Right lobe of liver (tissue), 6 donors: Measurements from ENCODE around the gene MFSD12. TPM values are rescaled to one million over a fixed set of nuclear protein-coding genes. Genes with fewer than 3 reads are reported as not detected.
A peak's percentile ranks its signal among the peaks of the same experiment; 100 is the strongest.

Source experiments
- ATAC-seq, 4 donors: fragments of 200-7000 bp; cut with Tn5 transposase; one replicate each; pipeline ENCODE4 v1.9.1; 2020; ENCODE audit warnings: mild to moderate bottlenecking in 4 of 4, moderate library complexity in 4 of 4
- DNase-seq, 3 donors: peaks; one replicate each; pipeline ENCODE4 v3.0.0-alpha.2; 2020
- H3K27ac ChIP-seq, 3 donors: fragments of 200-600 bp; one replicate each; pipeline ENCODE4 v1.8.0; 2022
- H3K27me3 ChIP-seq, 2 donors: fragments of 200-600 bp; one replicate each; pipeline ENCODE4 v1.8.0; 2022
- H3K36me3 ChIP-seq, 4 donors: fragments of 200-600 bp; sonication (generic) in 1 of 4; one replicate each; pipeline versions ENCODE4 v1.5.1 to v1.8.0; 2017 to 2022; ENCODE audit warnings: control low read depth in 1 of 4
- H3K4me1 ChIP-seq, 4 donors: fragments of 200-600 bp; sonication (generic) in 1 of 4; one replicate each; pipeline versions ENCODE4 v1.5.1 to v1.8.0; 2017 to 2022; ENCODE audit warnings: control low read depth in 1 of 4
- H3K4me3 ChIP-seq, 3 donors: fragments of 200-600 bp; one replicate each; pipeline ENCODE4 v1.8.0; 2022
- H3K9me3 ChIP-seq, 4 donors: fragments of 200-600 bp; sonication (generic) in 1 of 4; one replicate each; pipeline versions ENCODE4 v1.5.1 to v1.8.0; 2017 to 2022; ENCODE audit warnings: control low read depth in 1 of 4
- POLR2A ChIP-seq: fragments of 450-650 bp; IDR thresholded peaks from one replicate; pipeline ENCODE4 v1.6.1; 2017; ENCODE audit warnings: antibody characterized with exemption, mild to moderate bottlenecking
- WGBS: methylation state at CpG from one replicate; pipeline ENCODE4 v1.1.6; 2018; ENCODE audit warnings: low coverage, low lambda C conversion rate; ENCODE audit not compliant: insufficient coverage; ENCODE audit errors: missing lambda C conversion rate; 5-methylcytosine and 5-hydroxymethylcytosine counted together
- intact Hi-C, 2 donors: fragments of 100-400 bp; cut with DNase I; formaldehyde crosslinking; loops; one replicate each; pipeline versions ENCODE4 v1.11.2 to v1.14.1; 2022
- total RNA-seq, 6 experiments: library from RNA; depleted of rRNA in 2 of 6; stranded (reverse); fragments of >200 nt in 2 of 6; fragmentation: NEBNext Ultra II Directional in 3 of 6; extraction: Animal tissue kit (Norgen Biotek cat#: 25700) in 3 of 6; gene quantifications; one replicate each; pipeline versions ENCODE4 v1.1.0 to v1.2.4, GENCODE V29; 2016 to 2023
- TF ChIP-seq, protein P1 (sequence below), 4 donors: fragments of 200-600 bp in 3 of 4; fragments of 450-650 bp in 1 of 4; IDR thresholded peaks; one replicate each; pipeline versions ENCODE4 v1.5.1 to v1.8.0; 2016 to 2022; ENCODE audit warnings: antibody characterized with exemption in 4 of 4, mild to moderate bottlenecking in 2 of 4
- donor health status: DM: no; HTN: yes; CAD: no.
- donor health status: DM: no; HTN: no; CAD: no.
- donor health status: DM: no; HTN: no; CAD: no.
- donor health status: DM: no; HTN: yes; CAD: no.
- donor health status: DM: no; HTN: yes; CAD: no.

Gene MFSD12
- total RNA-seq, 6 experiments from 2014 or later, result 23.8 to 114 (median 31.5) TPM

DNA sequence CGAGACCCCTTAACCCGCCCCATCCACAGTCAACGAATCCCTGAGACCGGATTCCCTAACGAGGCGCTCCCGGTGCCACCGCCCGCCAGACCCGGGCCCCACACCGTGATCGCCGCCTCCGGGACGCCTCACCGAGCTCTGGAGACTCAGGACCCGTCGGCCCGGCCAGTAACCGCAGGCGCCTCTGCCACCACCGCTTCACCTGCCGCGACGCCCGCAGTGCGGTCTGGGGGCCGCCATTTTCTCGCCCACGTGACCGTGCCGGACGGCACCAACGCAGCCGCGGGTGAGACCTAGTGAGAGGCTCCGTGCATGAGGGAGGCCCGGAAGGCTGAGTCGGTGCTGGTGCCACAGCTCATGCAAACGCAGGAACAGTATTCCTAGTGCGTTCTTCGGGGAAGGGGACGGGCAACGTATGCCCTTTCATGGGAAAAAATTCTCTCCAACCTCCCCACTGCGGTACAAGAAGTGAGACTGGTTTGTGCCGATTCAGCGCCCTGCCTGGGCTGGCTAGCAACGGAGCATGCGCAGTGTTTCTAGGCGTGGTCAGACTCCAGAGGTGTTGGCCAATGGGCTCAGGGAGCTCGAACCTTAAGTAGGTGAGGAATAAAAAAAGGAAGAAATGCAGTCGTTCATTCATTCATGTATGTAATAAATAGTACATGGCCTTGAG is 56.8 kb downstream of the MFSD12 start, which contains the start of gene DOHH:
TSS of gene DOHH (minus strand) at position 246 of the 673 bp plus-strand sequence. CDS start 3,860 bp downstream, outside the sequence.
- Histone ChIP-seq H3K27ac (peak within 1 kb of the TSS; percentile 89 to 100 (median 99)), H3K9me3 (no peaks in the 10 kb centered on the region), H3K4me3 (peak within 1 kb of the TSS; percentile 92 to 99 (median 99)), H3K27me3 (no peaks in the 10 kb centered on the region), H3K4me1 (peaks cover 0 to 19% (median 7%) of the 10 kb centered on the region in 4 donors), H3K36me3 (peaks cover 0 to 9% (median under 1%) of the 10 kb centered on the region in 4 donors)
- under 1% methylated on average over 15 of the region's 52 CpGs for WGBS
- TF ChIP-seq, protein P1, sequence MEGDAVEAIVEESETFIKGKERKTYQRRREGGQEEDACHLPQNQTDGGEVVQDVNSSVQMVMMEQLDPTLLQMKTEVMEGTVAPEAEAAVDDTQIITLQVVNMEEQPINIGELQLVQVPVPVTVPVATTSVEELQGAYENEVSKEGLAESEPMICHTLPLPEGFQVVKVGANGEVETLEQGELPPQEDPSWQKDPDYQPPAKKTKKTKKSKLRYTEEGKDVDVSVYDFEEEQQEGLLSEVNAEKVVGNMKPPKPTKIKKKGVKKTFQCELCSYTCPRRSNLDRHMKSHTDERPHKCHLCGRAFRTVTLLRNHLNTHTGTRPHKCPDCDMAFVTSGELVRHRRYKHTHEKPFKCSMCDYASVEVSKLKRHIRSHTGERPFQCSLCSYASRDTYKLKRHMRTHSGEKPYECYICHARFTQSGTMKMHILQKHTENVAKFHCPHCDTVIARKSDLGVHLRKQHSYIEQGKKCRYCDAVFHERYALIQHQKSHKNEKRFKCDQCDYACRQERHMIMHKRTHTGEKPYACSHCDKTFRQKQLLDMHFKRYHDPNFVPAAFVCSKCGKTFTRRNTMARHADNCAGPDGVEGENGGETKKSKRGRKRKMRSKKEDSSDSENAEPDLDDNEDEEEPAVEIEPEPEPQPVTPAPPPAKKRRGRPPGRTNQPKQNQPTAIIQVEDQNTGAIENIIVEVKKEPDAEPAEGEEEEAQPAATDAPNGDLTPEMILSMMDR (IDR thresholded peaks at IDR 0.05), result no peak
- peak; percentile 70 for TF ChIP-seq POLR2A
- peak; percentile 95 to 97 (median 97) for DNase-seq
- ATAC-seq, result peak; percentile 90 to 95 (median 92)
- intact Hi-C loops, result no loop called here

DNA sequence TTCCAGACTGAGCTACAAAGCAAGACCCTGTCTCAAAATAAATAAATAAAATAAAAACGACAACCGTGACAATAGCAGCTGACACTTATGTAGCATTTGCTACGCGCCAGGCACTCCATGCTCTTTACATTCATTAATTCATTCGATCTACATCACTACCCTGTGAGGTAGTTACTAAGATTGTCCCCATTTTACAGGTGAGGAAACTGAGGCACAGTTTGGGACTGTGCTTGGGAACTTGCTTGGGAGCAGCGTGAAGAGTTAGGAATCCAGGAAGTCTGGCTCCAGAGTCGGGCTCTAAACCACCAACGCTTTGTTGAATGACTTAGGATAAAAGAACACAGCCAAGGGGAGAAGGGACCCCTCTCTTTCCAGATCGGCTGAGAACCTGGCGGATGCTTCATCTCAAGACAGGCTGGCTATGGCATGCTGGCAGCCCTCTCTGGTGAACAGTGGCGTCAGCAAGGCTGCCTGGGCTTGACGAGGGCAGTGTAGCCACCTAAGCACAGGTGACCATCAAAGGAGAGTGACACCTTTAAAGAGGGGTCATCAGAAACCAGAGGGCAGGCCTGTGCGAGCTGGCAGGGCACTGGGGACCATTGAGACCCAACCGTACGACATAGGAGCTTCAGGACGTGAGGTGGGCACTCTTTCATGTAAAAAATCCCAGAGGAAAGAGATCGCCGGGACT is 57.5 kb downstream of the MFSD12 start:
- TF ChIP-seq POLR2A, result no peak
- TF ChIP-seq, protein P1 (IDR thresholded peaks at IDR 0.05), result no peak
- H3K36me3 ChIP-seq, result peaks cover 0 to 14% (median 3%) of the 10 kb centered on the region in 4 donors
- H3K4me1 ChIP-seq, result peaks cover 0 to 13% (median 5%) of the 10 kb centered on the region in 4 donors
- ATAC-seq, result peak; percentile 6 to 14 (median 8)
- H3K9me3 ChIP-seq, result no peaks in the 10 kb centered on the region
- intact Hi-C loops, result no loop called here
- H3K4me3 ChIP-seq, result peak overlapping the region; percentile 92 to 99 (median 99)
- peak overlapping the region; percentile 89 to 100 (median 99) for H3K27ac ChIP-seq
- DNase-seq, result no peak
- 21% methylated on average over 16 of the region's 18 CpGs for WGBS
- H3K27me3 ChIP-seq, result no peaks in the 10 kb centered on the region

DNA sequence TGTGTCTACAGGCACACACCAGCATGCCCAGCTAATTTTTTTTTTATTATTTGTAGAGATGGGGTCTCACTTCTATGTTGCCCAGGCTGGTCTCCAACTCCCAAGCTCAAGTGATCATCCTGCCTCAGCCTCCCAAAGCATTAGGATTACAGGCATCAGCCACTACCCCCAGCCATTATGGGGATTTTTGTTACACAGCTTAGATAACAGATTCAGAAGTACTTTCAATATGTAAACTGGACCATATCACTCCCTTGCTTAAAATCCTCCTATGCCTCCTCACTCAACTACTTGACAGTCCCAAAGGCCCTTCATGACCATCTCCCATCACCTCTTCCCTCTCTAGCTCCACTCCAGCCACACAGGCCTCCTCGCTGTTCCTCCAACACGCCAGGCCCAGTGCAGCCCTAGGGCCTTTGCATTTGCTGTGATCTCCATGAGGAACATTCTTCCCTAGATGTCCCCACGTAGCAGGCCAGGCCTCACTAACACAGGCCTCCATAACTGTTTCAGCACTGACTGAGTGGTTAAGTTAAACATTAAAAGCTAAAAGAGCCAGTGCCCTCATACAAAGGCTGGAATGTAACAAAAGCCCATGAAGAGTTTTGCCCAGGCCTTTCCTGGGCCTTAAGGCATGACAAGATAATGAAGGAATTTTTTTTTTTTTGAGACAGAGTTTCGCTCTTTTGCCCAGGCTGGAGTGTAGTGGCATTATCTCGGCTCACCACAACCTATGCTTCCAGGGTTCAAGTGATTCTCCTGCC is 59.4 kb downstream of the MFSD12 start:
- Histone ChIP-seq H3K4me1 (peaks cover 0 to 11% (median 5%) of the 10 kb centered on the region in 4 donors), H3K27me3 (no peaks in the 10 kb centered on the region), H3K9me3 (no peaks in the 10 kb centered on the region), H3K36me3 (peaks cover 0 to 24% (median 4%) of the 10 kb centered on the region in 4 donors), H3K27ac (no peak overlapping the region), H3K4me3 (no peak overlapping the region)
- DNase-seq, result no peak
- intact Hi-C loops, result no loop called here
- no peak for ATAC-seq
- WGBS, result 92% methylated on average over 3 of the region's 5 CpGs
- TF ChIP-seq, protein P1 (IDR thresholded peaks at IDR 0.05), result no peak
- no peak for TF ChIP-seq POLR2A

DNA sequence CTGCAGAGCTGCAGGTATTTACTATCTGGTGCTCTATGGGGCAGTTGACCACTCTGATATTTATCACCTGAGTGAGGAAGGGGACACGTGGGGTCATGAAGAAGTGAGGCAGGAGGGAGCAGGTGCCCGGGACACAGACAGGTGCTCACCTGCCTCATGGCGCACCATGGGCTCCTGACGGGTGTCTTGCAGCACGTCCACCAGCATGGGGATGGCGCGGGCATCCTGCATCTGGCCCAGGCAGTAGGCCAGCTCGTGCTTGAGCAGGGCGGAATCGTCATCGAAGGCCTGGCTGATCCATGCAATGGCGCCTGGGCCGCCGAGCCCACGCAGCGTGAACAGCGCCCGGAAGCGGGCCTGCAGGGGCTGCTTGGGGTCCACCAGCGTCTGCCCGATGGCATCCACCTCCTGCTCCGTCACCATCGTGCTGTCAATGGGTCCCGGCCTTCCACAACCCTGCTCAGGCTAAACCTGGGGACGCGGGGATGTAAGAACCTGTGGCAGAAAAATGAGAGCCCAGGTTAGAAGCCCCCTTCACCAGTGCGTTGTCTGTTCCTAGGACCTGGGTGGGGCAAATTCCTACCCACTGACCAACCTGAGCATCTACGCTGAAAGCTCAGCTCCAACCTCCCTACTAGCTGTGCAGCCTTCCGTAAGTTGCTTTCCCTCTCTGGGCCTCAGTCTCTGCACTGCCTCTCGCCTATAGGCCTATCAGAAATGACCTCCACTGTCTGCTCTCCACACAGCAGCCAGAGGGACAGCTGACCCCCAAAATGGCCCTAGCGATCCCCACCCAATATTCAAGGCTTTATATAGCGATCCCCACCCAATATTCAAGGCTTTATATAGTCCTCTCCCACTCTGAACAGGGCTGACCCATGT is 60.8 kb downstream of the MFSD12 start:
- ATAC-seq (no peak), DNase-seq (no peak)
- Histone ChIP-seq H3K36me3 (peaks cover 0 to 32% (median 4%) of the 10 kb centered on the region in 4 donors), H3K9me3 (no peaks in the 10 kb centered on the region), H3K27ac (no peak overlapping the region), H3K27me3 (no peaks in the 10 kb centered on the region), H3K4me3 (no peak overlapping the region), H3K4me1 (peaks cover 0 to 11% (median 5%) of the 10 kb centered on the region in 4 donors)
- TF ChIP-seq, protein P1 (IDR thresholded peaks at IDR 0.05), result no peak
- TF ChIP-seq POLR2A, result no peak
- intact Hi-C loops, result no loop called here
- 91% methylated on average over 7 of the region's 32 CpGs for WGBS
